ENCODE measurements around the gene SLC43A3. TPM values are rescaled to one million over a fixed set of nuclear protein-coding genes. Genes with fewer than 3 reads are reported as not detected.

SLC43A3 gene
- total RNA-seq, 1 experiment from 2014 or later = 127 TPM

DNA sequence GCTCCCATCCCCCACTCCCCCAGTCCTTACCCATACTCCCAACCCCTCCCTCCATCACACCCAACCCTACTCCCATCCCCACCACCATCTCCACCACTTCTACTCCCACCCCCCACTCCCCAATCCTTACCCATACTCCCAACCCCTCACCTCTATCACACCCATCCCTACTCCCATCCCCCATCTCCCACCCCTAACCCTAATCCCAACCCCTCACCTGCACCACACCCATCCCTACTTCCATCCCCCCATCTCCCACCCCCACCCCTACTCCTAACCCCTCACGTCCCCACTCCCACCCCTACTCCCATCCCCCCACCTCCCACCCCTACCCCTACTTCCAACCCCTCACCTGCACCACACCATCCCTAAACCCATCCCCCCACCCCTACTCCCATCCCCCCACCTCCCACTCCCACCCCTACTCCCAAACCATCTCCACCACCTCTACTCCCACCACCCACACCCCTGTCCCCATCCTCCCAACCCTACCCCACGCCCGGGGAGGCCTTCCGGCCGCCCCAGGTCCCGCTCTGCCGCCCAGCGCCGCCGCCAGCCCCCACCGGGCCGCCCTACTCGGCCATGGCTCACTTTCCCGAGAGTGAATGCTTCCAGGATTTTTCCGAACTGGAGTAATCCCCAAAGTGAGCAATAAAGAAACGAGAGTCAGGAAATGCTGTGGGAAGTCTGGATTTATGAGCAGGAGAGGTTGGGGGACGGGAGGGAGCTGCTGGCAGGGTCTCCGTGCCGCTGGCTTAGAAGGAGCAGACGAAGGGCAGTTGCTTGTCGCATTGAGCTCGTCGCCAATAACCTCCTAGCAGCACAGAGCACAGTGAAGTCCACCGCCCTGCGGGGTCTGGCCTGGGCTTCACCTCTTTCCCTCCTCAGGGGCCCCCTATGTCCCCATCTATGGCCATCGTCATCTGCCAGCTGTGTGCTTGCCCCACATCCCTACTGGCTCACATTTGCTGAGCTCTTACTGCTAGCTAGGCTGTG, 50.5 kb downstream of the SLC43A3 start:
- no TSS peak for BruUV-seq (replicated peaks)
- intact Hi-C loops (cut with micrococcal nuclease; ENCODE audit: unreplicated experiment) = no loop called here
- H3K27ac Mint-ChIP-seq (ENCODE audit: unreplicated experiment) = no peak overlapping the region
- TF ChIP-seq, protein P1, sequence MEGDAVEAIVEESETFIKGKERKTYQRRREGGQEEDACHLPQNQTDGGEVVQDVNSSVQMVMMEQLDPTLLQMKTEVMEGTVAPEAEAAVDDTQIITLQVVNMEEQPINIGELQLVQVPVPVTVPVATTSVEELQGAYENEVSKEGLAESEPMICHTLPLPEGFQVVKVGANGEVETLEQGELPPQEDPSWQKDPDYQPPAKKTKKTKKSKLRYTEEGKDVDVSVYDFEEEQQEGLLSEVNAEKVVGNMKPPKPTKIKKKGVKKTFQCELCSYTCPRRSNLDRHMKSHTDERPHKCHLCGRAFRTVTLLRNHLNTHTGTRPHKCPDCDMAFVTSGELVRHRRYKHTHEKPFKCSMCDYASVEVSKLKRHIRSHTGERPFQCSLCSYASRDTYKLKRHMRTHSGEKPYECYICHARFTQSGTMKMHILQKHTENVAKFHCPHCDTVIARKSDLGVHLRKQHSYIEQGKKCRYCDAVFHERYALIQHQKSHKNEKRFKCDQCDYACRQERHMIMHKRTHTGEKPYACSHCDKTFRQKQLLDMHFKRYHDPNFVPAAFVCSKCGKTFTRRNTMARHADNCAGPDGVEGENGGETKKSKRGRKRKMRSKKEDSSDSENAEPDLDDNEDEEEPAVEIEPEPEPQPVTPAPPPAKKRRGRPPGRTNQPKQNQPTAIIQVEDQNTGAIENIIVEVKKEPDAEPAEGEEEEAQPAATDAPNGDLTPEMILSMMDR (IDR thresholded peaks at IDR 0.05; ENCODE audit: unreplicated experiment) = no peak
- H3K27me3 Mint-ChIP-seq (ENCODE audit: unreplicated experiment) = peaks cover 80% of the 10 kb centered on the region
- no peaks in the 10 kb centered on the region for H3K9me3 Mint-ChIP-seq (ENCODE audit: low read depth, unreplicated experiment)
- H3K4me1 Mint-ChIP-seq (ENCODE audit: low read depth, unreplicated experiment) = no peaks in the 10 kb centered on the region
- H3K36me3 Mint-ChIP-seq (ENCODE audit: insufficient read depth, unreplicated experiment) = no peaks in the 10 kb centered on the region
- CTCF ChIA-PET = no interaction called here
- H3K4me3 Mint-ChIP-seq (ENCODE audit: low read depth, unreplicated experiment) = no peak overlapping the region
- no peak for DNase-seq

DNA sequence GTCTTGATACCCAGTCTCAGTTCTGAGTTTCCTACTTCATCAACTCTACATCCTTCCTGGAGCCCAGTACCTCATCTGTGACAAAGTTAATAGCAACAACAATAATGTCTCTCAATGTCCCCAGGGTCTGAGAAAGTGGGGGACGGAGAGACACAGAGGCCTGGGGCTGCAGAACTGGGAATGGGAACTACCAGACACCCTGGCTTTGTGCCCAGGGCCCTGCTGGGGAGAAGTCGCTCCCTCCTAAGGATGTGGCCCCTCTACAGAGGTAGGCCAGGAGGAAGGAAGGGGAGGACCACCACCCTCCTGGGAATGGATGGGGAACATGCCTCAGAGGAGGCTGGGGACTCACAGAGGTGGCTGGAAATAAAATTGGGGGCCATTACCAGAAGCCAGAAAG, 51.4 kb downstream of the SLC43A3 start:
- CTCF ChIA-PET = no interaction called here
- TF ChIP-seq, protein P1 (IDR thresholded peaks at IDR 0.05; ENCODE audit: unreplicated experiment) = no peak
- no peaks in the 10 kb centered on the region for H3K4me1 Mint-ChIP-seq (ENCODE audit: low read depth, unreplicated experiment)
- H3K36me3 Mint-ChIP-seq (ENCODE audit: insufficient read depth, unreplicated experiment) = no peaks in the 10 kb centered on the region
- no peak for DNase-seq
- peaks cover 71% of the 10 kb centered on the region for H3K27me3 Mint-ChIP-seq (ENCODE audit: unreplicated experiment)
- H3K4me3 Mint-ChIP-seq (ENCODE audit: low read depth, unreplicated experiment) = no peak overlapping the region
- H3K9me3 Mint-ChIP-seq (ENCODE audit: low read depth, unreplicated experiment) = no peaks in the 10 kb centered on the region
- H3K27ac Mint-ChIP-seq (ENCODE audit: unreplicated experiment) = no peak overlapping the region
- intact Hi-C loops (cut with micrococcal nuclease; ENCODE audit: unreplicated experiment) = no loop called here
- no TSS peak for BruUV-seq (replicated peaks)

DNA sequence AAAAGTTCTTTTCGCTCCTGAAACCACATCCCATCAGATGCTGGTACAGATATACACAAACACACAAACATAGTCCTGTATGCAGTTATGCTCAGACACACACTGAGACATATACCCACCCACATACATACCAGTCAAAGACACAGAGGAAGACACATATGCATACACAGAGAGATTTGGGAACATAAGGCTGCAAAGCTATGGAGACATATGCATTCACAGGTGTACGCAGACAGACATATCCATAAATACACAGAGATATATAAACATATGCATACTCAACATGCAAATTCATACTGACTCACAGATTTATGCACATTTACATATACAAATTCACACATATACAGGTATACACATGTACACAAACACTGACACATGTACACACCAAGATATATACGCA, 52.0 kb downstream of the SLC43A3 start:
- Mint-ChIP-seq H3K36me3 (ENCODE audit: insufficient read depth, unreplicated experiment) (no peaks in the 10 kb centered on the region), H3K9me3 (ENCODE audit: low read depth, unreplicated experiment) (no peaks in the 10 kb centered on the region), H3K4me1 (ENCODE audit: low read depth, unreplicated experiment) (no peaks in the 10 kb centered on the region), H3K27me3 (ENCODE audit: unreplicated experiment) (peaks cover 66% of the 10 kb centered on the region), H3K27ac (ENCODE audit: unreplicated experiment) (no peak overlapping the region), H3K4me3 (ENCODE audit: low read depth, unreplicated experiment) (no peak overlapping the region)
- intact Hi-C loops (cut with micrococcal nuclease; ENCODE audit: unreplicated experiment) = no loop called here
- TF ChIP-seq, protein P1 (IDR thresholded peaks at IDR 0.05; ENCODE audit: unreplicated experiment) = no peak
- CTCF ChIA-PET = no interaction called here
- BruUV-seq (replicated peaks) = no TSS peak
- no peak for DNase-seq

DNA sequence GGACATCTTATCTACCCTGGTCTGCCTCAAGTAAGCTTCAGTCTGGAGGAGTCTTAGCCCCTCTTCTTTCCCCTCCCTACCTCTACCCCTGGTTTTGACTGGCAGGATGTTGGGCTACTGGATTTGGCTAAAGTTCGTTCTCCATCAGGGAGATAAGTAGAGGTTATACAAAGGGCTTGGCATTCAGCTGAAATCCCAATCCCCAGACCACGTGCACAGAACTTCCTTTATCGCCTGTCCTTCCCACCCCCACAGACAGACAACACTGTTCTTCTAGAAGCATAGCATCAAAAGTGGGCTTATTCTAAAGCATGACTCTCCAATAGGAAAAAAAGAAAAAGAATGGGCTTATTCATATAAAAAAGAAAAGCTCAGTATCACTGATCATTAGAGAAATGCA, 53.8 kb downstream of the SLC43A3 start:
- intact Hi-C loops (cut with micrococcal nuclease; ENCODE audit: unreplicated experiment) = no loop called here
- TF ChIP-seq, protein P1 (IDR thresholded peaks at IDR 0.05; ENCODE audit: unreplicated experiment) = no peak
- H3K9me3 Mint-ChIP-seq (ENCODE audit: low read depth, unreplicated experiment) = no peaks in the 10 kb centered on the region
- BruUV-seq (replicated peaks) = no TSS peak
- H3K27ac Mint-ChIP-seq (ENCODE audit: unreplicated experiment) = no peak overlapping the region
- H3K4me3 Mint-ChIP-seq (ENCODE audit: low read depth, unreplicated experiment) = no peak overlapping the region
- CTCF ChIA-PET = no interaction called here
- peaks cover 61% of the 10 kb centered on the region for H3K27me3 Mint-ChIP-seq (ENCODE audit: unreplicated experiment)
- H3K36me3 Mint-ChIP-seq (ENCODE audit: insufficient read depth, unreplicated experiment) = no peaks in the 10 kb centered on the region
- no peaks in the 10 kb centered on the region for H3K4me1 Mint-ChIP-seq (ENCODE audit: low read depth, unreplicated experiment)
- no peak for DNase-seq

Data from Calu3 (cell line).